PFSK-1 (cell line): ENCODE results near the gene SCART1.

Source experiments
- FOXP2 ChIP-seq: optimal IDR thresholded peaks from 2 replicates; pipeline ENCODE3; 2011; ENCODE audit warnings: borderline replicate concordance, control low read depth, inconsistent platforms; ENCODE audit not compliant: insufficient read depth; ENCODE audit errors: extremely low read length, extremely low read depth
- POLR2AphosphoS5 ChIP-seq: IDR thresholded peaks from 2 replicates; pipeline ENCODE4 v1.6.1; 2012; ENCODE audit warnings: low read depth, mild to moderate bottlenecking, control low read depth, low read length, moderate library complexity
- SIN3A ChIP-seq: IDR thresholded peaks from 2 replicates; pipeline ENCODE4 v1.6.1; 2012; ENCODE audit warnings: mild to moderate bottlenecking, low read length, moderate library complexity, borderline replicate concordance; ENCODE audit not compliant: insufficient read depth
- TAF1 ChIP-seq: IDR thresholded peaks from 2 replicates; pipeline ENCODE4 v1.6.1; 2012; ENCODE audit warnings: low read length, control low read depth, borderline replicate concordance; ENCODE audit not compliant: insufficient read depth
- TF ChIP-seq, protein P1 (sequence below), 2 experiments: IDR thresholded peaks; 2 replicates each; pipeline versions ENCODE4 v1.6.1 to v1.8.0; 2011 to 2012; ENCODE audit warnings: low read depth in 2 of 2, low read length in 2 of 2, control low read depth in 1 of 2, inconsistent platforms in 1 of 2, mild to moderate bottlenecking in 1 of 2, moderate library complexity in 1 of 2; ENCODE audit not compliant: insufficient read depth in 1 of 2

GRCh38 chr10:133456041-133456951 is 2.6 kb downstream of the SCART1 start:
- TF ChIP-seq POLR2AphosphoS5: no peak
- no peak for TF ChIP-seq TAF1
- TF ChIP-seq, protein P1, sequence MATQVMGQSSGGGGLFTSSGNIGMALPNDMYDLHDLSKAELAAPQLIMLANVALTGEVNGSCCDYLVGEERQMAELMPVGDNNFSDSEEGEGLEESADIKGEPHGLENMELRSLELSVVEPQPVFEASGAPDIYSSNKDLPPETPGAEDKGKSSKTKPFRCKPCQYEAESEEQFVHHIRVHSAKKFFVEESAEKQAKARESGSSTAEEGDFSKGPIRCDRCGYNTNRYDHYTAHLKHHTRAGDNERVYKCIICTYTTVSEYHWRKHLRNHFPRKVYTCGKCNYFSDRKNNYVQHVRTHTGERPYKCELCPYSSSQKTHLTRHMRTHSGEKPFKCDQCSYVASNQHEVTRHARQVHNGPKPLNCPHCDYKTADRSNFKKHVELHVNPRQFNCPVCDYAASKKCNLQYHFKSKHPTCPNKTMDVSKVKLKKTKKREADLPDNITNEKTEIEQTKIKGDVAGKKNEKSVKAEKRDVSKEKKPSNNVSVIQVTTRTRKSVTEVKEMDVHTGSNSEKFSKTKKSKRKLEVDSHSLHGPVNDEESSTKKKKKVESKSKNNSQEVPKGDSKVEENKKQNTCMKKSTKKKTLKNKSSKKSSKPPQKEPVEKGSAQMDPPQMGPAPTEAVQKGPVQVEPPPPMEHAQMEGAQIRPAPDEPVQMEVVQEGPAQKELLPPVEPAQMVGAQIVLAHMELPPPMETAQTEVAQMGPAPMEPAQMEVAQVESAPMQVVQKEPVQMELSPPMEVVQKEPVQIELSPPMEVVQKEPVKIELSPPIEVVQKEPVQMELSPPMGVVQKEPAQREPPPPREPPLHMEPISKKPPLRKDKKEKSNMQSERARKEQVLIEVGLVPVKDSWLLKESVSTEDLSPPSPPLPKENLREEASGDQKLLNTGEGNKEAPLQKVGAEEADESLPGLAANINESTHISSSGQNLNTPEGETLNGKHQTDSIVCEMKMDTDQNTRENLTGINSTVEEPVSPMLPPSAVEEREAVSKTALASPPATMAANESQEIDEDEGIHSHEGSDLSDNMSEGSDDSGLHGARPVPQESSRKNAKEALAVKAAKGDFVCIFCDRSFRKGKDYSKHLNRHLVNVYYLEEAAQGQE (IDR thresholded peaks at IDR 0.05; ENCODE audit: insufficient read depth in 1 of 2, low read depth in 2 of 2, low read length in 2 of 2): no peak
- no peak for TF ChIP-seq SIN3A
- no peak for TF ChIP-seq FOXP2
